Body of pancreas (tissue), 4 donors: ENCODE data around the gene NCCRP1. TPM values are rescaled to one million over a fixed set of nuclear protein-coding genes. Genes with fewer than 3 reads are reported as not detected.

Experiments used
- ATAC-seq: fragments of 150-250 bp; one replicate; pipeline ENCODE4 v1.9.1; 2016
- DNase-seq, 4 donors: peaks; one replicate each; pipeline ENCODE4 v3.0.0-alpha.2; 2019
- H3K27ac ChIP-seq, 4 donors: fragments of 200-600 bp; sonication (generic); 1 replicate in 3 of 4; 2 replicates in 1 of 4; pipeline versions ENCODE4 v1.5.1 to v1.6.1; 2016 to 2019; ENCODE audit warnings: mild to moderate bottlenecking in 1 of 4, mixed read lengths in 1 of 4, moderate library complexity in 1 of 4
- H3K27me3 ChIP-seq, 2 donors: fragments of 200-600 bp; sonication (generic); one replicate each; pipeline ENCODE4 v1.6.0; 2016; ENCODE audit warnings: mild to moderate bottlenecking in 1 of 2
- H3K36me3 ChIP-seq, 2 donors: fragments of 200-600 bp; sonication (generic); replicated peaks in 1 of 2; 2 replicates each; pipeline ENCODE4 v1.5.1; 2016; ENCODE audit warnings: low read depth in 2 of 2; ENCODE audit not compliant: insufficient read depth in 1 of 2
- H3K4me1 ChIP-seq: fragments of 200-600 bp; sonication (generic); one replicate; pipeline ENCODE4 v1.6.0; 2016
- H3K4me3 ChIP-seq, 2 donors: fragments of 200-600 bp; sonication (generic); 1 replicate in 1 of 2; 2 replicates in 1 of 2; pipeline ENCODE4 v1.5.1; 2016 to 2019
- H3K9me3 ChIP-seq, 3 donors: fragments of 200-600 bp; sonication (generic); 1 replicate in 2 of 3; 2 replicates in 1 of 3; pipeline ENCODE4 v1.5.1; 2016
- CTCF ChIP-seq, 7 experiments: fragments of 450-650 bp in 4 of 7; fragments of 200-600 bp in 3 of 7; sonication (generic) in 3 of 7; IDR thresholded peaks; one replicate each; pipeline ENCODE4 v1.5.1; 2016 to 2019; ENCODE audit warnings: antibody characterized with exemption in 7 of 7
- POLR2A ChIP-seq, 3 donors: fragments of 450-650 bp; IDR thresholded peaks; one replicate each; pipeline ENCODE4 v1.6.1; 2016; ENCODE audit warnings: antibody characterized with exemption in 3 of 3, mild to moderate bottlenecking in 2 of 3
- WGBS, 2 donors: methylation state at CpG; one replicate each; pipeline ENCODE4 v1.1.5; 2017; 5-methylcytosine and 5-hydroxymethylcytosine counted together
- intact Hi-C: fragments of 100-400 bp; cut with DNase I; formaldehyde crosslinking; loops from one replicate; pipeline ENCODE4 v1.15.1; 2023
- total RNA-seq, 2 donors: library from RNA; depleted of rRNA; stranded (reverse); fragments of >200 nt; gene quantifications; one replicate each; pipeline ENCODE4 v1.1.0, GENCODE V29; 2016

The NCCRP1 gene
- total RNA-seq, 2 donors from 2014 or later = 0.66 to 7.8 TPM

GRCh38 chr19:39200066-39200802 lies 3.5 kb downstream of the NCCRP1 start:
- ATAC-seq = peak; percentile 7
- no peak overlapping the region for H3K4me3 ChIP-seq
- TF ChIP-seq POLR2A (IDR thresholded peaks at IDR 0.05) (peak in 2 of 3 donors; percentile 34 to 36), CTCF (IDR thresholded peaks at IDR 0.05) (no peak)
- no peaks in the 10 kb centered on the region for H3K27me3 ChIP-seq
- intact Hi-C loops = no loop called here
- H3K27ac ChIP-seq = peak overlapping the region; percentile 66 to 91 (median 82)
- H3K36me3 ChIP-seq = no peaks in the 10 kb centered on the region
- H3K9me3 ChIP-seq = no peaks in the 10 kb centered on the region
- 34 to 69% methylated on average over 12 to 32 of the region's 32 CpGs for WGBS, 2 donors
- peaks cover 60% of the 10 kb centered on the region for H3K4me1 ChIP-seq
- DNase-seq = peak; percentile 74 to 87 (median 83)

- peak; percentile 53 to 68 (median 68) for DNase-seq
These were observed 4.0 kb downstream of the NCCRP1 start for GRCh38 chr19:39200803-39201115.

GRCh38 chr19:39202998-39203355 lies 6.2 kb downstream of the NCCRP1 start:
- peak in 1 of 4 donors; percentile 20 for DNase-seq

More at GRCh38 chr19:39200803-39201115, 4.0 kb downstream of the NCCRP1 start:
- TF ChIP-seq CTCF (IDR thresholded peaks at IDR 0.05) (no peak), POLR2A (IDR thresholded peaks at IDR 0.05) (peak in 2 of 3 donors; percentile 26 to 37)
- Histone ChIP-seq H3K27ac (peak overlapping the region; percentile 66 to 91 (median 82)), H3K27me3 (no peaks in the 10 kb centered on the region), H3K4me1 (peaks cover 60% of the 10 kb centered on the region), H3K9me3 (no peaks in the 10 kb centered on the region), H3K36me3 (no peaks in the 10 kb centered on the region), H3K4me3 (no peak overlapping the region)
- no peak for ATAC-seq
- 31 to 38% methylated on average over 3 of the region's 3 CpGs for WGBS, 2 donors
- intact Hi-C loops = no loop called here

GRCh38 chr19:39203372-39204341 lies 6.9 kb downstream of the NCCRP1 start, which contains the start of gene SYCN:
SYCN (minus strand) TSS chr19:39204263; CDS start chr19:39204254, 9 bp downstream.
- H3K27me3 ChIP-seq = no peaks in the 10 kb centered on the region
- ATAC-seq = peak; percentile 48
- TF ChIP-seq CTCF (IDR thresholded peaks at IDR 0.05) (no peak), POLR2A (IDR thresholded peaks at IDR 0.05) (peak; percentile 97 to 98 (median 97))
- H3K4me3 ChIP-seq = peak within 1 kb of the TSS; percentile 51 to 72
- peak within 1 kb of the TSS; percentile 77 to 91 (median 86) for H3K27ac ChIP-seq
- no peaks in the 10 kb centered on the region for H3K36me3 ChIP-seq
- no peaks in the 10 kb centered on the region for H3K9me3 ChIP-seq
- DNase-seq = peak; percentile 87 to 93 (median 88)
- WGBS, 2 donors = 18 to 42% methylated on average over 7 to 57 of the region's 57 CpGs
- intact Hi-C loops = no loop called here
- peaks cover 50% of the 10 kb centered on the region for H3K4me1 ChIP-seq

More at GRCh38 chr19:39202998-39203355, 6.2 kb downstream of the NCCRP1 start:
- peaks cover 51% of the 10 kb centered on the region for H3K4me1 ChIP-seq
- H3K27ac ChIP-seq = peak overlapping the region; percentile 77 to 91 (median 86)
- intact Hi-C loops = no loop called here
- ATAC-seq = no peak
- 36 to 40% methylated on average over 1 of the region's 1 CpG for WGBS, 2 donors
- H3K4me3 ChIP-seq = peak overlapping the region; percentile 51 to 72
- no peak for TF ChIP-seq CTCF (IDR thresholded peaks at IDR 0.05)
- no peak for TF ChIP-seq POLR2A (IDR thresholded peaks at IDR 0.05)
- no peaks in the 10 kb centered on the region for H3K27me3 ChIP-seq
- H3K9me3 ChIP-seq = no peaks in the 10 kb centered on the region
- H3K36me3 ChIP-seq = no peaks in the 10 kb centered on the region
